PFSK-1 (cell line): ENCODE results near the gene FRAT1.

Experiments
- FOXP2 ChIP-seq: optimal IDR thresholded peaks from 2 replicates; pipeline ENCODE3; 2011; ENCODE audit warnings: borderline replicate concordance, control low read depth, inconsistent platforms; ENCODE audit not compliant: insufficient read depth; ENCODE audit errors: extremely low read length, extremely low read depth
- POLR2AphosphoS5 ChIP-seq: IDR thresholded peaks from 2 replicates; pipeline ENCODE4 v1.6.1; 2012; ENCODE audit warnings: low read depth, mild to moderate bottlenecking, control low read depth, low read length, moderate library complexity
- SIN3A ChIP-seq: IDR thresholded peaks from 2 replicates; pipeline ENCODE4 v1.6.1; 2012; ENCODE audit warnings: mild to moderate bottlenecking, low read length, moderate library complexity, borderline replicate concordance; ENCODE audit not compliant: insufficient read depth
- TAF1 ChIP-seq: IDR thresholded peaks from 2 replicates; pipeline ENCODE4 v1.6.1; 2012; ENCODE audit warnings: low read length, control low read depth, borderline replicate concordance; ENCODE audit not compliant: insufficient read depth
- TF ChIP-seq, protein P1 (sequence below), 2 experiments: IDR thresholded peaks; 2 replicates each; pipeline versions ENCODE4 v1.6.1 to v1.8.0; 2011 to 2012; ENCODE audit warnings: low read depth in 2 of 2, low read length in 2 of 2, control low read depth in 1 of 2, inconsistent platforms in 1 of 2, mild to moderate bottlenecking in 1 of 2, moderate library complexity in 1 of 2; ENCODE audit not compliant: insufficient read depth in 1 of 2

GRCh38 chr10:97336446-97336845 lies 17.4 kb downstream of the FRAT1 start:
- TF ChIP-seq TAF1 (no peak), POLR2AphosphoS5 (no peak), SIN3A (no peak), FOXP2 (no peak)
- TF ChIP-seq, protein P1, sequence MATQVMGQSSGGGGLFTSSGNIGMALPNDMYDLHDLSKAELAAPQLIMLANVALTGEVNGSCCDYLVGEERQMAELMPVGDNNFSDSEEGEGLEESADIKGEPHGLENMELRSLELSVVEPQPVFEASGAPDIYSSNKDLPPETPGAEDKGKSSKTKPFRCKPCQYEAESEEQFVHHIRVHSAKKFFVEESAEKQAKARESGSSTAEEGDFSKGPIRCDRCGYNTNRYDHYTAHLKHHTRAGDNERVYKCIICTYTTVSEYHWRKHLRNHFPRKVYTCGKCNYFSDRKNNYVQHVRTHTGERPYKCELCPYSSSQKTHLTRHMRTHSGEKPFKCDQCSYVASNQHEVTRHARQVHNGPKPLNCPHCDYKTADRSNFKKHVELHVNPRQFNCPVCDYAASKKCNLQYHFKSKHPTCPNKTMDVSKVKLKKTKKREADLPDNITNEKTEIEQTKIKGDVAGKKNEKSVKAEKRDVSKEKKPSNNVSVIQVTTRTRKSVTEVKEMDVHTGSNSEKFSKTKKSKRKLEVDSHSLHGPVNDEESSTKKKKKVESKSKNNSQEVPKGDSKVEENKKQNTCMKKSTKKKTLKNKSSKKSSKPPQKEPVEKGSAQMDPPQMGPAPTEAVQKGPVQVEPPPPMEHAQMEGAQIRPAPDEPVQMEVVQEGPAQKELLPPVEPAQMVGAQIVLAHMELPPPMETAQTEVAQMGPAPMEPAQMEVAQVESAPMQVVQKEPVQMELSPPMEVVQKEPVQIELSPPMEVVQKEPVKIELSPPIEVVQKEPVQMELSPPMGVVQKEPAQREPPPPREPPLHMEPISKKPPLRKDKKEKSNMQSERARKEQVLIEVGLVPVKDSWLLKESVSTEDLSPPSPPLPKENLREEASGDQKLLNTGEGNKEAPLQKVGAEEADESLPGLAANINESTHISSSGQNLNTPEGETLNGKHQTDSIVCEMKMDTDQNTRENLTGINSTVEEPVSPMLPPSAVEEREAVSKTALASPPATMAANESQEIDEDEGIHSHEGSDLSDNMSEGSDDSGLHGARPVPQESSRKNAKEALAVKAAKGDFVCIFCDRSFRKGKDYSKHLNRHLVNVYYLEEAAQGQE (IDR thresholded peaks at IDR 0.05; ENCODE audit: insufficient read depth in 1 of 2, low read depth in 2 of 2, low read length in 2 of 2): no peak
